ENCODE data around the gene RALGAPA2.

RALGAPA2 gene

DNA sequence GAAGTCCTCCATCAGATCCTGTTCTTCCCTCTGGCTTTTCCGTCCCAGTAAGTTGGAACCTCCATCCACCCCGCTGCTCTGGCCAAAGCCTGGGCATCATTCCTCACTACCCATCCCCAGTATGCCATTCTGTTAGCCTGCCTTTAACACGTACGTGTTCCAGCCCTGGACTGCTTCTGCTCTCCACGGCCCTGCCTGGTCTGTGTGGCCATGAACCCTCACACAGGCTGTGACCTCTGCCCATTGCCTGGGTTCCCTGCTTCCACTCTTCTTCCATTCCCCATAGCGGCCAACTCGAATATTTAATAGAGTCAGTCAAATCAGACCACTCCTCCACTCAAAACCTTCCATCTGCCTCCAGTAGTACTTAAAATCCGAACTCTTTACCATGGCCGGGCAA is 29.4 kb downstream of the RALGAPA2 start:
- DNase-seq: no peak

DNA sequence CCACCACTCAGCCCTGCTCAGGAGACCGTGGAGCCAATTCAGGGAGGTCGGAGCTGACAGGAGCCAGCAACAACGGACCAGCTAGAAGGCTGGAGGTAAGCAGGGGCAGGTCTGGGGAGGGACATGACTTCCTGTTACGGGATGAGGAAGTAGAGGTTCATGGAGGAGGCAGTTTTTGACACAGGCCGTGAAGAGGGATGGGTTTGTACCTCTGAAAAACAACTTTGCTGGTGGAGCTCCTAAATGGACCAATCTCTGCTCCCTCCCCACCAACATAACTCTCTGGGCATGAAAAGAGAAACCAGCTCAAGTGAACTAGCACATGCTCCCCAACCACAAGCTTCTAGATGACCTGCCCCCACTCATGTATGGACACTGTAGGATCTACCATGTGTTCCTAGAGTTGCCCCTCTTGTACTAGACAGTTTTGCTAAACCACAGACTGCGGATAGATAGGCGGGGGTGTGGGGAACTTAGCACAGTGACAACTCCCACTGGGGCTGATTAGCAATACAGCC is 31.4 kb downstream of the RALGAPA2 start:
- DNase-seq: peak; percentile 86

DNA sequence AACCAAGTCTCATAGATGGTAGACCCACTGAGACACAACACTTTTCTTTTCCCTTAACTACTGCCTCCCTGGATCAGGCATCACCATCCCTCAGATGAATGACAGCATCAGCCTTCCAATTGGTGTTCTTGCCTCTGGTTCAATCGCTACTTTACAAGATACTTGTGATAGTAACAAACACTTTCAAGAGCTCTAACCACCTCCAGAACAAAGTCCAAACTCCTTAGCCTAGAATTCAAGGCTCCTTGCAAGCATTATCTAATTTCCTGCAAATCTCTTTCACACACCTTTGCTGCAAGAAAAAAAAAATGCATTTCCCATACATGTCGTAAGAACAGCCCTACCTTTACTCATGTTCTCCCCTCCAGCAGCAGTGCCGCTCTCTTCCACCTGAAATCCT is 33.1 kb downstream of the RALGAPA2 start:
- DNase-seq: no peak

DNA sequence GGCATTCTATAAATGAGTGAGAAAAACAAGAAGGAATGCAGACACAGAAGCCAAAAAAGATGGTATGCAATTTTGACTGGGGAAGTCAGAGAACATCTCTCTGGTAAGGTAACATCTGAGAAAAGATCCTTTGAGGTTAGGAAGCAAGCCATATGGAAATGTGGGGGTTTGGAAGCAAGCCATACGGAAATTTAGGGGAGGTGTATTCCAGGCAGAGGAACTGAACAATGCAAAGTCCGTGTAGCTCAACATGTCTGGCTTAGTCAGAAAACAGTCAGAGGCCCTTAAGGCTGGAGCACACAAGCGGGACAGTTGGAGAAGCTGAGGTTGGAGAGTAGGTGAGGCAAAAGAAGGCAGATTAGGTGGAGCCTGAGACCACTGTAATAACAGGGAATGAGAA is 35.3 kb downstream of the RALGAPA2 start:
- no peak for DNase-seq

DNA sequence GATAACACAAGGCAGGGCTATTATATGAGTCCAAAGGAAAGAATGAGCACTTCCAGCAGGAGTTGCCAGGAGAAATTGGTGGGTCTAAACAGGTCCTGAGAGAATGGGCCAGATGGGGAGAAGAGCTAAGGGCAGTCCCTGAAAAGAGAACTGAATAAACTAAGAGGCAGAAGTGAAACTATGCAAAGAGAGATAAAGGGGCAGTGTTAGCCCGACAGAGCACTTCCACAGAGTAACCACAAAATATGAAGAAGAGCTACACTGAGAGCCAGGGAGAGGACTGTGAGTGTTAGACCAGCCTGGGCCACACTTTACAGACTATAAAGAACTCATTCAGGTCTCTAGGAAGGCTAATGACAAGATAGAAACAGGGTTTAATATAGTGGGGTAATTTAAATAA is 43.8 kb downstream of the RALGAPA2 start:
- DNase-seq: peak; percentile 51

DNA sequence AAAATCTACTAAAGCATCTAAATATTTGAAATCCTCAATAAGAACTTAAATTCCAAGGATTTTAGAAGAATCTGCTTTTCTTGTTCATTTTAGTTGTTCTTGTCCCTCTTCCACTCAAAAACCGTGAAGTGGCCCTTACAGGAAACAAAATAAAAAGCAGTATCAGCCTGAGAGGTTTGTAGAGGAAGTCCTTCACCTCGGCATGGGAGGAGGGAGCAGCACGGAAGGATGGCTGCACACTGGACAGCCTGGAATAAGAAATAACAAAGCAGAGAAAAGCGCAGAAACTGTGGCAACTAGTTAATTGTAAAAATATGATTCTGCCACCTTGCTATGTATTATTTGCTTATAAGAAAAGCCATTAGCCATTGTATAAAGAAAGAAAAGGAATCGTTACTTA is 46.1 kb downstream of the RALGAPA2 start:
- no peak for DNase-seq

DNA sequence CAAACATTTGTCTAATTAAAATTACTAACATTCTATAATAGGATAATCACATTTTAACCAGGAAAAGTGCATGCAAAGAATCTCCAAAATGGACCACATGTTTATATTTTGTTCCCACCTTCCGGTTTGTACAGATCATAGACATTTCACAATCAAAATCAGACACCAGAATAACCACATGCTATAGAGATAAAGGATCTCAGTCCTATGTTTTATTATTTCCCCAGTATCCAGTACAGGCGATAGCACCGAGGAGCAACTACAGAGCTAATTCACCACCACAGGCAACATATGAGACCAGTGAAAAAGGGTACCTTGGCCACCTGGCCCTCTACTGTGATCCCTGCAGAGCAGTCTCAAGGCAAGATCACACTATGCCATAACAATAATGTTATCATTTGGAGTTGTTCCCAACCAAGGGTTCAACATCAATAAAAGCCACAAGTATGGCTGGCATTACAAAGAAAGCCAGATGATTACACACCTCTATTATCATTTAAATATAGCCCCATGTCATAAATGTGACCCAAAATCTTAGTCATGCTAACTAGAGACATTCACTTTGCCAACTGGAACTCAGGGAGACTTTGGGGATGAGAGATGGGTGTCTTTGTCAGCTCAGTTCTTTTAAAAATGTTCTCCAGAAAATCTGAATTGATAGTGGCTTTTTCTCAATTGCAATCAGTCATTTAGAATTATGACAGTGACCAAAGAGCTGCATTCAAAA is 46.7 kb downstream of the RALGAPA2 start:
- peak; percentile 21 for DNase-seq

DNA sequence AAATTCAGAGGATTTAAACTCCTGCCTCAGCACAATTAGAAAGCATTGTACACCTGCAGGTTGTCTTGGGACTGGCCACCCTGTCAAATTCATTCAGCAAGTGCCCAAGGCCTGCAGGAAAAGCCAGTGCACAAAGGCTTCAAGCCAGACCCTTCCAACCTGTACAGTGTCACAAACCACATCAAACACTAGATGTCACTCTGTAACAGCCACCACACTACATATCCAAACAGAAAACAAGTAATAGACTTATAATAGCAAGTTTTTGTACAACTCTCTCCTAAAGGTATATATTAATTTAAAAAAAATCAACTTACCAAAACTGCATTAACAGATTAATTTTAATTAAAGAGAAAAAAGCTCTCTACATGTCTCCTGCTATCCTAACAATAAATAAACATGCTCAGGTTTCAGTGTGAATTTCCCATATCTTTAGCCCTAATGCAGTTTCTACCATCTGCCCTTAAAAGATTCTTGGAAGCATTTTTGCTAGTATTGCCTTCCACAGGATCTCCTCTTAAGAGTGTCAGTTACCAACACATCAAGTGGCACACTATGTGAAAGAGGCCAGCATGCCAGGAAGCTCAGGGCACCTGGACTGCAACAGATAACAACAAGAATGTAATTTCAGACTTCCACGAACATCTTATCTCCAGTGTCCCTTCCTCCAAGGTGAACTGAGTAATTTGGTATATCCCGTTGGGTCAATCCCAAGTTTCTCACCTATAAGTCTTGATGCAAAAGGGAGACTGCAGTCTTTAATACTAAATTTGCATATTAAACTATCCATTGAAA is 47.5 kb downstream of the RALGAPA2 start:
- peak; percentile 73 for DNase-seq

DNA sequence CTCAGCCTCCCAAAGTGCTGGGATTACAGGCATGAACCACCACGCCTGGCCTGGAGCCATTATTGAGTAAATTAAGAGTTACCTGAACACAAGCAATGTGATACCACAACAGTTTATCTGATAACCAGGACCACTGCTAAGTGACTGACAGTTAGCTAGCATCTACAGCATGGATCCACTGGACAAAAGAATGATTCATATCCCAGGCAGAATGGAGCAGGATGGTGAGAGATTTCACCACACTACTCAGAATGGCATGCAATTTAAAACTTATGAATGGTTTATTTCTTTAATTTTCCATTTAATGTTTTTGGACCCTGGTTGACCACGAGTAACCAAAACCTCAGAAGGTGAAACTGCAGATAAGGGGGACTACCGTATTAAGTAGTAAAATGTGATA is 48.6 kb downstream of the RALGAPA2 start:
- DNase-seq: no peak

DNA sequence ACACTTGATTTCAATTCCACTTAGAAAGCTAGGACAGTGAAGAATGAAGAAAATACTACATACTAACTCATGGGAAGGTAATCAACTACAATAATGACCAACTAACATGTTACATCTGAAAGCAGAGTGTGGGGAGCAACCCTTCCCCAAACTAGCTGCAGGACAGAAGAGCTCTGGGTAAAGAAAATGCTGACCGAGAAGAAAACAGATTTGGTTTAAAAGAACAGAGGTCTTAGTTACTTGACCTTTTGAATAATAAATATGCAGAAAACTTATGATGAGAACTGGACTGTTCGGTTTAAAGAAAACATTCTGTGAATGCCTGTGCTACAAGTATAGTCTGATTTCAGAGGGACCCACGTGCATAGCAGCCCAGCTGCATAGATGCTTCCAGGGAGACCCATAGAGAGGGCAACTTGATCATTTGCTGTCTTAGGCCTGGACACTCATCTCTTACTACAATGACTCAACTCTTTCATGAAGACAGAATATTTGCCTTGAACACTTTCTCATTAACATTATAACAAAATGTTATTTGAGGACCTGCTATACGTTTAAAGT is 53.5 kb downstream of the RALGAPA2 start:
- no peak for DNase-seq

DNA sequence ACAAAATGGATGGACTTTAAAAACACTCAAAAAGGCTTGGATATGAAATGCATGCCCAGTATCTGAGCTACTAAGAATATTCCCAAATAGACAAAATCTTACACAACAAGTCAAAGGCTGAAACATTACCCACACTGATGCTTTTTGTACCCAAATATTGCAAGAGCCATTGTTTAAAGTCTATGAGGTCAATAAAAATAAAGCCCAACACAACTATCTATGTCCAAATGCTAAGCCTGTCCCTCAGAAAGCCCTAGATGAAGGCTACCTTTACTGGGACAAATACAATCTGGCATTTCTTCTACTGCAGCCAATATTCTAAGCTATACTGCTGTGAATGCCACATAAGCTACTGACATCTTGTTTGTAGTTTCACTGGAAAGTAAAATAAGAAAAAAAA is 54.3 kb downstream of the RALGAPA2 start:
- no peak for DNase-seq

DNA sequence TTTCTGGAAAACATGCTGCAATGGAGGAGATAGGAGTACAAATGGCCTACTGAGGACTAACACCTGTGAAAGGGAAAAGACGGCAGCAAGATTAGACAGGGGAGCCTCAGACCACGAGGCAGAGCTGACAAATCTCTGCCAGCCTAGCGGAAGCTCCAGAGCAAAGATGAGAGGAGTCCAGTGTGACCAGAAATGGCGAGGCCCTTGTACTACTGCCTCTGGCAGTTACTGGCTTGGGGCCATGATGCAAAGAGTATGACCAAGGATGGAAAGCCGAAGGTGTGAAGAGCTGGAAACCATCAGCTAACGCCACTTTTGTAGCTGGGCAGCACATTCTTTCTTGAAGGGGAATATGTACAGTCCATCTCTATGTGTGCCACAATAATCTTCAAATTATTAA is 55.4 kb downstream of the RALGAPA2 start:
- no peak for DNase-seq

DNA sequence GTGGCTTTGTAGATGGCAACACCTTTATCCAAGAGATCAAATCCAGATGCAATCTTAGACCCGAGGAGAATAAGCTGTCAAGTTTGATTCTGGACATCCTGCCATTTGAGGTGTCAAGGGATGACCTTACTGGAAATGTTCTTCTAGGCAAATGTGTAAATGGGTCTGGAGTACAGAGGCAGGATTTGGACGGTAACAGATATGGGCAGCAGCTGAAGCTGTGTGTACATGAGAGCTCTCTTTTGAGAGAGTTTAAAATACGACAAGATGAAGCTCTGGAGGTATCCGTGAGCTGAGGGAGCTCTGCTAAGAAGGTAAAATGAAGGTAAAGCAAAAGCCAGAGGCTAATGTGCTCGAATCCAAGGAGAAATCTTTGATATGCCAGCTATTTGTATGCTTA is 56.6 kb downstream of the RALGAPA2 start:
- no peak for DNase-seq

DNA sequence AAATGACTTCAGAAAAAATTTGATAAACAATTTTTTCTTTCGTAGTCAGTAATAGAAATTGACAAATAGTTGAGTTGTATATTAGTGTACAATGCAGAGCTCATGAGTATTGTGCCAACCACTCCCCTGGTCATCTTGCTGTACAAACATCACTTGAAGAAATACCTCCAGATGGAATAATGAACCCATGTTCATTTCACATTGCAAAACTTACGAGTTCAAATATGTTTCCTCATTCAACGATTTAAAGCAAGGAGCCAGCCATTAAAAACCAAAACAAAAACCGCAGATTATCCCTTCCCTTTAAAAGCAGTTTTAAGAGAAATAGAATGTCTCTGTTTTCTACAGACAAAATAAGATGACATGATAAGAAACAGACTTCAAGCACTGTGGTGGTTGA is 62.5 kb downstream of the RALGAPA2 start:
- DNase-seq: no peak

DNA sequence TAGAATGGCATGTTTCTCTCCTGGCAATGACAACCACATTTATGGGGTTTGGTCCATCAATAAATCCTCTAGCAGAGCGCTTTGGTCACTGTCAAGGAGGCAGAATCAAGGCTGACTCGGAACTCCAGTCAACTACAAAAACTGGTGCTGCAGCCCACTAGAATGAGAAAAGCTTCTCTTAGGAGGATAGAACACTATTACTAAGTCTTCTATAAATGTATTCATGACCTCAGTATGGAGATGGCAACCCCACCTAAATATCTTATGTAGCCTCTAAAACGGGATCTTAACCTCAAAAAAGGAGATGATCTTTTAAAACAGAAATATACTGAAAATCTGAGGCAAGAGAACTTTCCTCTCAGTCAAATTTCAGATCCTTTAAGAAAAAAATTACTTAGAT is 68.5 kb downstream of the RALGAPA2 start:
- no peak for DNase-seq

DNA sequence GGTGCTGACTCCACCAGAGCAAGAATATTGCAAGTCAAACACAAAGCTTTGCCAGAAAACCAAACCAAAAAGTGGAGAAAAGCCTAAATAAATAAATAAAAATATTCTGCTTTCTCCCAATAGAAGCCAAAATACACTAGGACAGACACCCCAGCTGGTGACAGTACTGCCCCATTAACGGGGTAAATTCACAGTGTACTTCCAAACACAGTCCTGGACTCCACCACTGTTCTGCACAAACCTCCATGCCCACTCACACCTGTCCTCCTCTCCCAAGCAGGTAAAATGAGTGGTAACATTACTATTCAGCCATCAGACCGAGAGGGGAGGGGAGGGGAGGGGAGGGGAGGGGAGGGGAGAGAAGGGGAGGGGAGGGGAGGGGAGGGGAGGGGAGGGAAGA is 70.7 kb downstream of the RALGAPA2 start:
- no peak for DNase-seq

DNA sequence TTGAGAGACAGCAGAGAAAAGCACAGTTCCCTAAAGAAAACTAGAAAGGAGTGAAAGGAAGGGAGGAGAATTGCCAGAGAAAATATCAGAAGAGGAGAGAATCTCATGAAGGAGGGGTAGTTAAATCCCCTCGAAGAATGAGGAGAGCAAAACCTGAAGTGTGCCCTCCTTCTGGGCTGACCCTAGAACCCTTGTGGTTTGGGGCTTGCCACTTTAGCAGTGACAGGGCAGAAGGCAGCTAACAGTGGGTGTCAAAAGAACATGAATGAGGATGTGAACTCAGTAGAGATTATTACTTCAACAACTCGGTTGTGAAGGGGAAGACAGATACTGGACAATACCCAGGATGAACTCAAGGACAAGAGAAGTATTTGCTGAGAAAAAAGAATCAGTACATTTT is 73.6 kb downstream of the RALGAPA2 start:
- DNase-seq: peak; percentile 7

DNA sequence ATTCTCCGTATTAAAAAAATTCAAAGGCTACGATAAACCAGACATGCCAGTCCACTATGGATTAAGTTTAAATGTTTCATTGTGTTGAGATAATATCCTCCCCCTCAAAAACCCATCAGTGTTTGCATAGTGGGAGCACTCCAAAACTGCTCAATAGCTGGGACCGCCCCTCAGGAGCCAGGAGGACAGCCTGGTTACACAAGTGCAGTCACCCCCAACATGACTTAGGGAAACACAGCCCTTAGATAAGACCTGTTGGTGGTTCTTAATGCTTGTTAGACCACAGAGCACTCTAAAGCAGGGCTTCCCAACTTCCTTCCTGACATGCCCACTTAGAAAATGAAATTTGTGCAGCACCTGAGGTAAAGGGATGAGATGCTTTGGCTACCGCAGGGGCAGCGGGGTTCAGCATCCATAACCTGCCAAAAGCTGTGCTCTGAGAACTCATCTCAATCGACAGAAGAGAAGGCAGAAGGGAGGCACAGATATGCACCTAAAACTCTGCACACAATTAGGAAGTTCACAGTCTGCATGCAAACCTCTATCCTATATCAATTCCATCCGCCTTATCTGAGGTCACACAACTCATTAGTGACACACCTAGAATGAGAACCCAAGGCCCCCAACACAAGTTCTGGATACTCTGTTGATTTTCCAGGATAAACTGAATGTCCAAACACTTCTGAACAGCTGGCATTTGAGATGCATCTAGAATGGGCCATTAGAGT is 74.3 kb downstream of the RALGAPA2 start:
- DNase-seq: peak; percentile 62

DNA sequence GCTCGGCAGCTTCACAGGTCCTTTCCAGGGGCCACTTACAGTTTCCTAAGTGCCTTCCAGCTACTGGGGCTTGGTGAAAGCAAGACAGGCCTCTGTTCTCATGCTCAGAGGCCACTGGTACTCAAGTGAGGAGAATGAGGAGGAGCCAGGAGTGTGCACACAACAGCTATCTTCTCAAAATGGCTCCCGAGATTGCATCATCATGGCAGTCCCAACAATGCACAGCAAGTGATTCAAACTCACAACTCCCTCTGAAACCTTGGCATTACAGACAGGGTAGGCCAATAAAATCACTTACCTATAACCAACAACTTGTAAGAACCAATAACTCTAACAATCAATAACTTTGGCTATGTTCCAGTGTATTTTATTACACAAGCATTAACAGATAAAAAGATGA is 77.4 kb downstream of the RALGAPA2 start:
- no peak for DNase-seq

DNA sequence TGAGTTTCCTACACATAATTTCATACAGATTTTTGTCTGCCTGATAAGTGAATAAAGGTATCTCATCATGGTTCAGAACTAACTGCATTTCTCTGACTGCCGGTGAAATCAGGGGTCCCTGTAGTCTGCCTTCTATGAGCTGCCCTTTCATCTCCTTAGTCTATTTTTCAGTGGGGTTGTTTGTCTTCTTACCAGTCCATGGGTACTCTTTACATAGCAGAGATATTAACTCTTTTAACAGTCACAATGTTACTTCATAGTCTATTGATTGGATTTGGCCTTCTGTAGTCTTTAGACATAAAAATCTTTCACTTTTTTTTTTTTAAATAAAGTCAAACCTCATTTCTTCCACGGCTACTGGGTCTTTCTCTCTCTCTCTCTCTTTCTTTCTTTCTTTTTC is 79.8 kb downstream of the RALGAPA2 start:
- no peak for DNase-seq

DNA sequence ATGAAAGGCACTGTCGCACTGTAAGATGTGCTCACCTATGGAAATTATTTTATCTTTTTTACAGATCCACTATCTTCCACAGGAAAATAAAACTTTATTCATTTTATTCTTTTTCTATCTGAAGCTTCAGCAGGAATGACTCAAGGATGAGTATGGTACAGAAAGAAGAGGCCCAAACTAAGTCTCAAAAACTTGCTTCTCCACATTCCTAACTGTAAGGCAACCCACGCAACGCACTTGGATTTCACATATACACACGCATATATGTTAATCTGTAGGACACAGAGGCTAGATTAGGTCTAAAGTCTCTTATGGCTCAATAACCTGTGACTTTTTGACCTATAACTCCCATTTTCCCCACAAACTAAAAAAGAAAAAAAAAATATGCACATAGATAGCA is 81.9 kb downstream of the RALGAPA2 start:
- no peak for DNase-seq

DNA sequence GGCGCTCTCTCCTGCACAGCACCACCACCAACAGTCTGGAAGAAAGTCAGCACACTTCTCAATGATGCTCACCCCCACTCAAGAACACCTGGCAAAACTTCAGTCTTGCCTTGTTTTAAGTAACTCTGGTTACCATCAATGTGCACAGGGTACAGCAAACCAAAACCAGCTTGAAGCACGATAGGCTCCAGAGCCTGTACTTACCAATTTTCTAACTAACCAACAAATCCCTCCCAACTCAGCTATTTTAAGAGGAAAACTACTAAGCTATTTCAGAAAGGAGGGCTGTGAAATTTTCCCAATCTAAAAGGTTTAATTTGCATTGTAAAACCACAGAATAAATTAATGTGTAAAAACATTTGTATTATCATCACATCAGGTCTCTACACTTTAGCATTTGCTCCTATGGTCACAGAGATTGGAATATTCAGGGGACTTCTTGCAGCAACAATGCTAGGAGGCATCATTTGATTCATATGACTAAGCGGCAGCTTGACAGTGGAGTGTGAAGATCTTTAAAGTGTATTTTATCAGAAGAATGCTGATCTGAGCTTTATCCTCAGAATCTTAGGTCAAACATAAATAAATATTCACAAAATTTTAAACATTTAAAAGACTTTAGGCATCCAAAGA is 82.8 kb downstream of the RALGAPA2 start:
- DNase-seq: no peak

DNA sequence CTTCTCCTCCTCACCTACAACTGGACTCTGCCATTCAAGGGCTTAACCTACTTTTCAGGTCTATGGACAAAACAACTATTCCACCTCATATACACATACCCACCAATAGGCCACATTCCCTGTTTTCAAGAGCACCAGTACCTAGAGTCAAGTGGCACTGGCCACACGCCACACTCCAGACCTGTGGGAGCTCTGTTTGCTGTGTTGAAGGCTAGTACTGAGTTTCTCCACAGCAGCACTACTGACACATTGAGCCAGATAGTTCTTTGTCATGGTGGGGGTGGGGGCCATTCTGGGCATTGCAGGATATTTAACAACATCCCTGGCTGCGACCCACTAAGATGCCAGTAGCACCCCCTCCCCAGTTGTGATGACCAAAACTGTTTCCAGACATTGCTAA is 84.1 kb downstream of the RALGAPA2 start:
- no peak for DNase-seq

All from hematopoietic multipotent progenitor cell treated with erythropoietin and hydrocortisone succinate and interleukin-3 and kit ligand, for 8 days (in vitro differentiated cells).